BJ (cell line): ENCODE measurements around the gene SPNS3. TPM values are rescaled to one million over a fixed set of nuclear protein-coding genes. Genes with fewer than 3 reads are reported as not detected.

Experiments
- CTCF ChIA-PET: fragments of 350-600 bp; formaldehyde crosslinking; extraction: SDS; loops from one replicate; lab custom pipeline; 2021; ENCODE audit warnings: antibody characterized with exemption, inconsistent platforms; lab: Yijun Ruan, JAX
- POLR2A ChIA-PET: fragments of 300-600 bp; sonication (Branson Sonifier 250); formaldehyde crosslinking; extraction: SDS; loops from one replicate; lab custom pipeline; 2021; ENCODE audit warnings: antibody characterized with exemption; lab: Charles Lee
- DNase-seq: peaks from one replicate; pipeline ENCODE4 v3.0.0-alpha.2; 2011; ENCODE audit warnings: low read depth
- H3K27me3 ChIP-seq: 2 replicates; pipeline ENCODE4 v1.6.0; 2011; ENCODE audit warnings: low read length; ENCODE audit not compliant: control insufficient read depth, insufficient read depth
- H3K36me3 ChIP-seq: 2 replicates; pipeline ENCODE4 v1.5.1; 2011; ENCODE audit warnings: low read length; ENCODE audit not compliant: control insufficient read depth, insufficient read depth
- H3K4me3 ChIP-seq: 2 replicates; pipeline ENCODE4 v1.5.1; 2011; ENCODE audit warnings: low read depth, mild to moderate bottlenecking, control low read depth, low read length
- polyA plus RNA-seq: library from polyadenylated mRNA; depleted of rRNA; stranded (reverse); fragments of >200 nt; gene quantifications from 2 replicates; pipeline ENCODE4 v1.2.3, GENCODE V29; 2011
- TF ChIP-seq, protein P1 (sequence below): IDR thresholded peaks from 2 replicates; pipeline ENCODE4 v1.5.1; 2011; ENCODE audit warnings: low read depth, mild to moderate bottlenecking, control low read depth, inconsistent platforms, low read length, moderate library complexity; ENCODE audit not compliant: insufficient read depth

SPNS3 gene
- polyA plus RNA-seq, 1 experiment, result not detected

DNA sequence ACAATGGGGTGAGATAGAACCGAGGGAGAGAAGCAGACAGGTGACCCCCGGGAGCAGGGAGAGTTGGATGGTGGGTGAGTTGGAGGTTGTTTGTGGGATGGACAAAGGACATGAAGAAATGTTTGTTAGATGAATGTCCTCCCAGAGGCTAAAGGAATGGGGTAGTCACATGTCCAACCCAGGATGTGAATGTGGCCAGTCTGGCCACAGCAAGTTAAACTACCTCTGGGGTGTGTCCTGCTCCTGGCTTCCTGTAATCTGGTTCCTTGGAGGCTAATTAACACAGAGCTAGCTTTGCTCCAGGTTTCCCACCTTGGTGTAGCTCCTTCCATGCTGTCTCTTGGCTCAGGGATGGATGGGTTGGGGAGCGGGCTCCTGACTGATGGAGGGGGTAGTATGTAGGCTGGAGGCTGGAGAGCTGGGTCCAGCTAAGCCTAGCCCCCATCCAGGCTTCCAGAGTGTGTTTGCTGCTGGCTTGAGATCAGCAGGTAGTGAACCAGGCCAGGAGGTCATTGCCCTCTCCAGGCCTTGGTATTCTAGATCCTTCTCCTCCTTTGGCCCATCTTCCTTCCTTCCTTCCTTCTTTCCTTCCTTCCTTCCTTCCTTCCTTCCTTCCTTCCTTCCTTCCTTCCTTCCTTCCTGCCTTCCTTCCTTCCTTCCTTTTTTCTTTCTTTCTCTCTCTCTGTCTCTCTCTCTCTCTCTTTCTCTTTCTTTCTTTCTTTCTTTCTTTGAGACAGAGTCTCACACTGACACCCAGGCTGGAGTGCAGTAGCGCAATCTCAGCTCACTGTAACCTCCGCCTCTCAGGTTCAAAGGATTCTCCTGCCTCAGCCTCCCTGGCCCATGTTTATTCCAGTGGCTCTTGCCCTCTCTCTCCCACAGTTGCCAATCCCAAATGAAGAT is 39.3 kb upstream of the SPNS3 start:
- H3K36me3 ChIP-seq, result no peaks in the 10 kb centered on the region
- H3K4me3 ChIP-seq, result no peak overlapping the region
- TF ChIP-seq, protein P1, sequence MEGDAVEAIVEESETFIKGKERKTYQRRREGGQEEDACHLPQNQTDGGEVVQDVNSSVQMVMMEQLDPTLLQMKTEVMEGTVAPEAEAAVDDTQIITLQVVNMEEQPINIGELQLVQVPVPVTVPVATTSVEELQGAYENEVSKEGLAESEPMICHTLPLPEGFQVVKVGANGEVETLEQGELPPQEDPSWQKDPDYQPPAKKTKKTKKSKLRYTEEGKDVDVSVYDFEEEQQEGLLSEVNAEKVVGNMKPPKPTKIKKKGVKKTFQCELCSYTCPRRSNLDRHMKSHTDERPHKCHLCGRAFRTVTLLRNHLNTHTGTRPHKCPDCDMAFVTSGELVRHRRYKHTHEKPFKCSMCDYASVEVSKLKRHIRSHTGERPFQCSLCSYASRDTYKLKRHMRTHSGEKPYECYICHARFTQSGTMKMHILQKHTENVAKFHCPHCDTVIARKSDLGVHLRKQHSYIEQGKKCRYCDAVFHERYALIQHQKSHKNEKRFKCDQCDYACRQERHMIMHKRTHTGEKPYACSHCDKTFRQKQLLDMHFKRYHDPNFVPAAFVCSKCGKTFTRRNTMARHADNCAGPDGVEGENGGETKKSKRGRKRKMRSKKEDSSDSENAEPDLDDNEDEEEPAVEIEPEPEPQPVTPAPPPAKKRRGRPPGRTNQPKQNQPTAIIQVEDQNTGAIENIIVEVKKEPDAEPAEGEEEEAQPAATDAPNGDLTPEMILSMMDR, result no peak
- CTCF ChIA-PET, result interaction anchor here (0.6 kb wide), 1 partner anchor 13 kb away, joined by 3 read pairs; no protein-coding TSS in a partner anchor
- H3K27me3 ChIP-seq, result no peaks in the 10 kb centered on the region
- POLR2A ChIA-PET, result no interaction called here
- no peak for DNase-seq

DNA sequence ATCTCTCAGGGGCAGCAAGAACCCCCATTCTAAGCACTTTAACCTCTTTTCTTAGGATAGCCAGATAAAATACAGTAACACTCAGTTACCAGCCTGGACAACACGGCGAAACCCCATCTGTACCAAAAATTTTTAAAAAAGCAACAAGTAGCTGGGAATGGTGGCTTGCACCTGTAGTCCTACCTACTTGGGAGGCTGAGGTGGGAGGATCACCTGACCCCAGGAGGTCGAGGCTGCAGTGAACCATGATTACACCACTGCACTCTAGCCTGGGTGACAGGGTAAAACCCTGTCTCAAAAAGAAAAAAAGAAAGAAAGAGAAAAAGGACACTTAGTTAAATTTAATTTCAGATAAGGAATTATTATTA is 38.6 kb upstream of the SPNS3 start:
- ChIA-PET CTCF (no interaction called here), POLR2A (no interaction called here)
- TF ChIP-seq, protein P1, result no peak
- no peak for DNase-seq
- Histone ChIP-seq H3K4me3 (no peak overlapping the region), H3K27me3 (no peaks in the 10 kb centered on the region), H3K36me3 (no peaks in the 10 kb centered on the region)

DNA sequence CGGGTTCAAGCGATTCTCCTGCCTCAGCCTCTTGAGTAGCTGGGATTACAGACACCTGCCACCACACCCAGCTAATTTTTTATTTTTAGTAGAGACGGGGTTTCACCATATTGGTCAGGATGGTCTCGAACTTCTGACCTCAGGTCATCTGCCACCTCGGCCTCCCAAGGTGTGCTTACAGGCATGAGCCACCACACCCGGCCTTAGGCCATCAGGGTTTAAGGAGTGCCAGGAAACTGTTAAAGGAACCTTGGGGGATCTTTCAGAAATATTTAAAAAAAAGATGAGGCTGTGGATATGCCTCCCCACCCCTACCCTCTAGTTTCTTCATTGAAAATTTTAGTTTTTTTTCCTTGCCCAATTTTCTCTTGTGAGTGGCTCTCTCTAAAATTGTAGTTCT is 35.9 kb upstream of the SPNS3 start:
- Histone ChIP-seq H3K27me3 (no peaks in the 10 kb centered on the region), H3K36me3 (no peaks in the 10 kb centered on the region), H3K4me3 (no peak overlapping the region)
- CTCF ChIA-PET, result no interaction called here
- POLR2A ChIA-PET, result no interaction called here
- DNase-seq, result no peak
- TF ChIP-seq, protein P1, result no peak

DNA sequence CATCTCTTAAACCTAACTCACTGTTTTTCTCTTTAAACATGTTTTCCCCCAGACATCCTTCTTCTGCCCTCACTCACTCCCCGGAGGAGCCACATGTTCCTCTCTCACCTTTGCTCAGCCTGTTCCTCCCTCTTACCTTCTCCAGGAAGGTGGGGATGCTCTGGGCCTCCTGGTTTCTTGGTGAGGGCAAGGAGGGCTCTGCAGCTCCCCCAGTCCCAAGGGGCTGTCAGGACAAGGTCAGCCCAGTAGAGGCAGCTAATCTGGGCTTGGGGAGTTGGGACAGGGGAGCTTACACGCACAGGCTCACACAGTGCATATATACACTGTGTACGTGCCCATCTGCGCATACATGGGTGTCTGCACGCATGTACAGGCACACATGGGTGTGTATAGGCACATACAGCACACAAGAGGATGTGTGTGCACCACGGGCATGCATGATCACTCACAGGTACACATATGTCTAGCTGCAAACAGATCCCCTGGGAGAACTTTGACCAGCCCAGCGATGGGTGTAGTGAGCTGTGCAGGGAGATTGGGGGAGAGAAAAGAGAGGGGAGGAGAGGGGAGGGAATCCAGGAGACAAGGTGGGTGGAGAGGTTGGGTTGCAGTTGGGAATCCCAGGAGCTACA is 28.6 kb upstream of the SPNS3 start:
- ChIA-PET POLR2A (no interaction called here), CTCF (interaction anchor here (0.9 to 1.1 kb wide), 3 partner anchors 9 to 189 kb away, joined by 3 to 6 read pairs (median 3); no protein-coding TSS in a partner anchor)
- Histone ChIP-seq H3K27me3 (no peaks in the 10 kb centered on the region), H3K36me3 (no peaks in the 10 kb centered on the region), H3K4me3 (no peak overlapping the region)
- TF ChIP-seq, protein P1, result no peak
- DNase-seq, result no peak

DNA sequence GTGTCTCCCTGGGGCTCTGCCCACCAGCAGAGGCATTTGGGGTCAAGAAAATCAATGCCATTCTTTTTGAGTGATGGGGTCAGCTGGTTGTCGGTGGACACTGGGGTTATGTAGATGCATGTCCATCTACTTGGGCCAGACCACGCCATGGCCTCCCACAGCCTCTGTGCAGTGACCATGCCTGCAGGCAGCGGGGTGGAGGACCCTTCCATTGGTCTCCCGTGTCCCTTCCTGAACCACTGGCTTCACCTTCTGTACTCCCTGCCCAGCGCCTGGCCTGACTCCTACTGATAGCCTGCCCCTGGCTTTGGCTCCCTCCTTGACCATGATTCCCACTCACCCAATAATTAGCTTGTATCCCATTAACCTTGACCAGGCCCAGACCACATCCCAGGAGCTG is 28.0 kb upstream of the SPNS3 start:
- no peak for DNase-seq
- Histone ChIP-seq H3K36me3 (no peaks in the 10 kb centered on the region), H3K27me3 (no peaks in the 10 kb centered on the region), H3K4me3 (no peak overlapping the region)
- CTCF ChIA-PET, result interaction anchor here (0.9 to 1.1 kb wide), 3 partner anchors 9 to 190 kb away, joined by 3 to 6 read pairs (median 3); no protein-coding TSS in a partner anchor
- TF ChIP-seq, protein P1, result no peak
- POLR2A ChIA-PET, result no interaction called here
